Fibroblast of the aortic adventitia (primary cell): ENCODE measurements around the gene STPG3. TPM values are rescaled to one million over a fixed set of nuclear protein-coding genes. Genes with fewer than 3 reads are reported as not detected.

Experiments
- DNase-seq: peaks from one replicate; pipeline ENCODE4 v3.0.0-alpha.2; 2010; ENCODE audit warnings: low read depth
- H3K4me3 ChIP-seq: 2 replicates; pipeline ENCODE4 v1.5.1; 2011; ENCODE audit warnings: low read depth, mild to moderate bottlenecking, control low read depth, low read length, moderate library complexity
- total RNA-seq: library from RNA; depleted of rRNA; stranded (reverse); fragments of >200 nt; gene quantifications from 2 replicates; pipeline ENCODE4 v1.2.3, GENCODE V29; 2012; ENCODE audit warnings: low replicate concordance
- TF ChIP-seq, protein P1 (sequence below): IDR thresholded peaks from 2 replicates; pipeline ENCODE4 v1.5.1; 2011; ENCODE audit warnings: mild to moderate bottlenecking, low read length, control low read depth, inconsistent platforms; ENCODE audit not compliant: insufficient read depth

Gene STPG3
- total RNA-seq, 1 donor: not detected

DNA sequence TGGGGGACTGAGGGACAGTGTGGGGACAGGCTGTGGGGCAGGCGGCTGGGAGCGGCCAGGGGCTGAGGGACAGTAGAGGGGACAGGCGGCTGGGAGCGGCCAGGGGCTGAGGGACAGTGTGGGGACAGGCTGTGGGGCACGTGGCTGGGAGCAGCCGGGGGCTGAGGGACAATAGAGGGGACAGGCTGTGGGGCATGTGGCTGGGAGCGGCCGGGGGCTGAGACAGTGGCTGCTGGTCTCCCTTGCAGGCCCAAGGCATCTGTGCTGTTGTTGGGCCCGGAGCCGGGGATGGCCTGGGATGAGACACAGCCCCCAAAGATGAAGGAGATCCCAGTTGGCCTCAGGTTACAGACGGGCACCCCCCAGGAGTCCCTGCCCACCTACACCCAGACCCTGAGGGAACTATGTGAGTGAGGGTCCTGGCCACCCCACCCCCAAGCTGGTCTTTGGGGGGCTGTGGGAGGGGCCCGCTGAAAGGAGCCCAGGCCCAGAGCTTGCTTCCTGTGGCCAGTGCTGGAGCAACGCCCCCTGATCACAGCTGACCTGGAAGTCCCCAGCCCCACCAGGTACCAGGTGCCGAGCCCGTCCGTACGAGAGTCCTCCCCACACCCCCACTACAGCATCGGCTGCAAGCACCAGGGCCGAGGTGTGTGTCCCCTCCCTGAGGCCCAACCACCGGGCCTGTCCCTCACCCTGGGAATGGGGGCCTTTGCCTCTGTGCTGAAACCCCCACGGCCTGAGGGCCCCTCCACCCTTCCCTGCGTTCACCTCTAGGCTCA lies 593 bp downstream of the STPG3 start:
- TF ChIP-seq, protein P1, sequence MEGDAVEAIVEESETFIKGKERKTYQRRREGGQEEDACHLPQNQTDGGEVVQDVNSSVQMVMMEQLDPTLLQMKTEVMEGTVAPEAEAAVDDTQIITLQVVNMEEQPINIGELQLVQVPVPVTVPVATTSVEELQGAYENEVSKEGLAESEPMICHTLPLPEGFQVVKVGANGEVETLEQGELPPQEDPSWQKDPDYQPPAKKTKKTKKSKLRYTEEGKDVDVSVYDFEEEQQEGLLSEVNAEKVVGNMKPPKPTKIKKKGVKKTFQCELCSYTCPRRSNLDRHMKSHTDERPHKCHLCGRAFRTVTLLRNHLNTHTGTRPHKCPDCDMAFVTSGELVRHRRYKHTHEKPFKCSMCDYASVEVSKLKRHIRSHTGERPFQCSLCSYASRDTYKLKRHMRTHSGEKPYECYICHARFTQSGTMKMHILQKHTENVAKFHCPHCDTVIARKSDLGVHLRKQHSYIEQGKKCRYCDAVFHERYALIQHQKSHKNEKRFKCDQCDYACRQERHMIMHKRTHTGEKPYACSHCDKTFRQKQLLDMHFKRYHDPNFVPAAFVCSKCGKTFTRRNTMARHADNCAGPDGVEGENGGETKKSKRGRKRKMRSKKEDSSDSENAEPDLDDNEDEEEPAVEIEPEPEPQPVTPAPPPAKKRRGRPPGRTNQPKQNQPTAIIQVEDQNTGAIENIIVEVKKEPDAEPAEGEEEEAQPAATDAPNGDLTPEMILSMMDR: no peak
- H3K4me3 ChIP-seq: no peak overlapping the region
- DNase-seq: no peak

DNA sequence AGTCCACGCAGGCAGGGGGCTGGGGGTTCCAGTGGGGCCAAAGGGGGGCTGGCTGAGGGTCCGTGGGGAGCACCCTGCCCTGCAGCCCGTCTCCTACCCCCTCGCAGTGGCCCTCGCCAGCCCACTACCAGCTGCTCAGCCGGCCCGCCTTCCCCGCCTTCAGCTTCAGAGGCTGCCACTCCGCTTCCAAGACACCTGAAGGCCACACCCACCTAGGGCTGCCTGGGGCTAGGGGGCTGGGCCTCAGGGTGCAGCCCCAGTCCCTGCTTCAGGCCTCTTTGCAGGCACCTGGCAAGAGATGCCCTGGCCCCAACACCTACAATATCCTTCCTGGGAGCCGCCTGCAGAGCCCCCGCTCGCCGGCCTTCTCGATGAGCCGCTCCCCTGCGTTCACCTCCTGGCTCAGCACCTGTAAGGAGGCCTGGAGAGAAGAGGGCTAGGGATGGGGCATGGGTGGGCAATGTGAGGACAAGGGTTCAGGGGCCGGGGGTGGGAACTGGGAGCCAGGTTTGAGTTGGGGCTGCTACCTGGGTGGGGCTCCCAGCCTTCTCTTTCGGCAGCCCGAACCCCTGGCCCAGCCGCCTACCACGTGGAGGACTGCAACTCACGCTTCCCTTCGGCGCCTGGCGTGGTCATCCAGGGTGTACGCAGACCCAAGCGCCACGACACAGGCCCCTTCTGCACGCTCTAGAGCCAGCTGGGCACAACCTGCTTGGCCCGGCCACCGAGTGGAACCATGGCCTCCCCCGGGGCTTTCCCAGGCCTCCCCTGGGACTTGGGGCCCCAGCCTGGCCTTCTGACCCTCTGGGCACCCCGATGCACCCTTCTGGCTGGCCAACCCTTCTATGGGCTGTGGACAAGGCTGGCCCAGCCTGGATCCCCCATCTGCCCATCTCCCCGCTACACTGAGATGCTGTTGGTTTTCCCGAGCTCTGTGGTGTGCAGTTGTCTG lies 1.7 kb downstream of the STPG3 start:
- DNase-seq: no peak
- TF ChIP-seq, protein P1: no peak
- H3K4me3 ChIP-seq: no peak overlapping the region

DNA sequence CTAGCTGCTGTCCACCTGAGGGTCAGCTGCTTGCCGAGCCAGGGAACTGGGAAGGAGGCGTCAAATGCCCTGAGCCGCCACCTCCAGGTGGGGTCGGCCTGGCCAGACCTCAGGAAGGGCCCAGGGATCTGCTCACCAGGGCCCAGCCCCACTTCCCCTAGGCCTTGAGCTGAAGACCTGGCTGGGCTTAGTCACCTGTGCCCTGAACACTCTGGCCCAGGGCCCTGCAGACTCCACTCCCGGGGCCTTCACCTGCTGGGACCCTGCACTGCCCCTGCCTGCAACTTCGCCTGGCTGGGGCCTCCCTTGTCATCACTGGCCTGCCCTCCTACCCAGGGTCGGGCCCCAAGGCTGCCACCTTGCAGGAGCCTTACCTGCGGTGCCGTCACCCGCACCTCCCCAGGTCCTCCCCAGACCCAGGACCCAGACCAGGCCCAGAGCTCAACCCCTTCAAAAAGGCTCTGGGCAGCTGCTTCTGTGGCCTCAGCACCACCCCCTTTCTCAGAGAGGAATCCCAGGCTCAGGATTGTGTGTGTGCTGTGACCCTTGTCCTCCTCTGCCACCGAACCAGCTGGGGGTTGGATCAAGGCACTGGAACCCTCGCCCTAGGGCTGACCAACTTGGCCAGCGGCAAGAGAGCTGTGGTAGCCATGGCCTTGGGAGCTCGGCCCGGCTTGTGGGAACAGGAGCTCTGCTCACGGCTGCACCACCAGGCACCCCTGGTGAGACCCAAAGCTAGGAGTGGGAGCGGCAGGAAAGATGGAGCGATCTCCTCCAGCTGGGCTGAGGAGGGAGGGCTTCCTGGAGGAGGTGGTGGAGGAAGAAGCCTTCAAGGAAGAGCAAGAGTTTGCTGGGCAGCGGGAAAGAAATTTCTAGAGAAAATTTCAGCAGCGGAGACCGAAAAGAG lies 2.9 kb downstream of the STPG3 start:
- peak overlapping the region; percentile 78 for H3K4me3 ChIP-seq
- DNase-seq: no peak
- TF ChIP-seq, protein P1: no peak

DNA sequence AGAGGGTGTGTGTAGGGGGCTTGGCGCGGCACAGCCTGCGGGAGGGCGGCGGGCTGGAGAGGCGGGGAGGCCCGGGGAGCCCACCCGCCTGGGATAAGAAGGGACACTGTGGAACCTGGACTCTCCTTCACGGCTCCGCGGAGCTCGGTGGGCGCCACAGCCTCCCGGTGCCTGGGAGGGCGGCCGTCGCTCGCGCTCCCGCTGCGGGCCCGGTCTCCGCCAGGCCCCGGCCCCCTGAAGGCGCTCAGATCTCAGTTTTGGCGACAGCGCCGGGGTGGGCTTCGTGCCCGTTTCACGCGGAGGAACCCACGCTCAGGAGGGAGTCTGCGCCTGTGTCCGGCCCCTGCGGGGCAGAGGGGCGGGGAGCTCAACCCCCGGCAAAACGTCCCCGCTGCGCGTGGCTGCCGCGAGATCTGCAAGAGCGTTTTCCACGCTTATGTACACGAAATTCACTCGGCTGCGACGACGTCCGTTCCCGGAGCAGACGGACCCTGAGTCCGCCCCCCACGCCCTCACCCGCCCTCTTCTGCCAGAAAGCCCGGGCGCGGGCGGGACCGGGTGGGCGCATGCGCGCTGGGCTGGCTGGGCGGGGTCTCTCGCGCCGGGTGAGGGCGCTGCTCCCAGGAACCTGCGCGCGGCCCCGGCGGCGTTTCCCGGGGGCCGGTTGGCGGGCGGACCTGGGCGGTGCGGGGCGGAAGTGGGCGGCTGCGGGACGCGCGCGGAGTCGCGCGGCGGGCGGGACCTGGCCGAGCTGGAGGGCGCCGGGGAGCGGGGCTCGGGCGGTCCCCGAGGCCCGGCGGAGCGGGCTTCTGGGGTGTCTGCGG lies 3.8 kb downstream of the STPG3 start, which contains the start of gene NELFB:
TSS of gene NELFB (plus strand) at position 704 of the 824 bp plus-strand sequence.
- TF ChIP-seq, protein P1: no peak
- H3K4me3 ChIP-seq: peak within 1 kb of the TSS; percentile 93
- peak; percentile 85 for DNase-seq

DNA sequence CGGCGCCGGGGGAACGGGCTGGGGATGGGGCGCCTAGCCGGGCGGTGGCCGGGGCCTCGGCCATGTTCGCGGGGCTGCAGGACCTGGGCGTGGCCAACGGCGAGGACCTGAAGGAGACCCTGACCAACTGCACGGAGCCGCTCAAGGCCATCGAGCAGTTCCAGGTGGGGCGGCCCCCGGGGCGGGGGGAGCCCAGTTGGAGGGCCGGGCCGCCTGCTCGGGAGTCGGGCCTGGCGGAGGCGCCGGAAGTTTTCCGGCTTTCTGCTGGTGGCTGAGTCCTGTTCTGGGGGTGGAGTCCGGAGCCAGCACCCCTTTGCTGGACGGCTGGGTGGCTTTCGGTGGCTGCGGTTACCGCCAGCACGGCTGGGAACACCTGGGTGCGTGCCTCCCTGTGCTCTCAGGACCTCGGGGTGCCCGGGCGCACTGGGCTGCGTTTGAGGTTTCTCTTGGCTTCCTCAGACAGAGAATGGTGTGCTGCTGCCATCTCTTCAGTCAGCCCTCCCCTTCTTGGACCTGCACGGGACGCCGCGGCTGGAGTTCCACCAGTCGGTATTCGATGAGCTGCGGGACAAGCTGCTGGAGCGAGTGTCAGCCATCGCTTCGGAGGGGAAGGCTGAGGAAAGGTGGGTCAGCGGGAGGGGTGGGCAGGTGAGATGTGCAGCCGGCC lies 4.5 kb downstream of the STPG3 start:
- TF ChIP-seq, protein P1: no peak
- DNase-seq: peak; percentile 22
- peak overlapping the region; percentile 93 for H3K4me3 ChIP-seq
